ENCODE data around the gene CLDND2.
A peak's percentile ranks its signal among the peaks of the same experiment; 100 is the strongest.

- TF ChIP-seq POLR2A (IDR thresholded peaks at IDR 0.05; ENCODE audit: low read depth, low read length) (no peak; the same call in 1 of the 2 replicates), TAF1 (IDR thresholded peaks at IDR 0.05; ENCODE audit: borderline replicate concordance, low read depth, low read length) (no peak), POLR2AphosphoS5 (IDR thresholded peaks at IDR 0.05; ENCODE audit: low read depth, low read length) (0 out of 2 replicates have a peak, but pooled peaks have one; percentile 16)
Observed at GRCh38 chr19:51367255-51367564, 1.6 kb downstream of the CLDND2 start.
